ENCODE results near the gene C10orf71.

Gene C10orf71

GRCh38 chr10:49292565-49293207 lies 6.3 kb upstream of the C10orf71 start:
- no peak for DNase-seq
- H3K4me1 Mint-ChIP-seq = peaks cover 5% of the 10 kb centered on the region
- peaks cover 34% of the 10 kb centered on the region for H3K27me3 Mint-ChIP-seq
- no peaks in the 10 kb centered on the region for H3K9me3 Mint-ChIP-seq
- no peaks in the 10 kb centered on the region for H3K36me3 Mint-ChIP-seq
- no peak overlapping the region for H3K27ac Mint-ChIP-seq
- no peak overlapping the region for H3K4me3 Mint-ChIP-seq
- CTCF ChIA-PET = no interaction called here

- Mint-ChIP-seq H3K27me3 (peaks cover 37% of the 10 kb centered on the region), H3K4me3 (no peak overlapping the region), H3K36me3 (no peaks in the 10 kb centered on the region), H3K9me3 (no peaks in the 10 kb centered on the region), H3K4me1 (peaks cover 5% of the 10 kb centered on the region), H3K27ac (no peak overlapping the region)
- DNase-seq = no peak
- CTCF ChIA-PET = no interaction called here
Observed at GRCh38 chr10:49293208-49293603, 5.8 kb upstream of the C10orf71 start.

GRCh38 chr10:49294731-49295130 lies 4.2 kb upstream of the C10orf71 start:
- CTCF ChIA-PET = no interaction called here
- no peak for DNase-seq
- no peaks in the 10 kb centered on the region for H3K36me3 Mint-ChIP-seq
- no peaks in the 10 kb centered on the region for H3K9me3 Mint-ChIP-seq
- H3K27ac Mint-ChIP-seq = no peak overlapping the region
- peaks cover 5% of the 10 kb centered on the region for H3K4me1 Mint-ChIP-seq
- H3K4me3 Mint-ChIP-seq = no peak overlapping the region
- peaks cover 41% of the 10 kb centered on the region for H3K27me3 Mint-ChIP-seq

- CTCF ChIA-PET = no interaction called here
- Mint-ChIP-seq H3K27ac (no peak overlapping the region), H3K4me1 (peaks cover 5% of the 10 kb centered on the region), H3K4me3 (no peak overlapping the region), H3K9me3 (no peaks in the 10 kb centered on the region), H3K36me3 (no peaks in the 10 kb centered on the region), H3K27me3 (peaks cover 41% of the 10 kb centered on the region)
- no peak for DNase-seq
Observed at GRCh38 chr10:49295297-49295696, 3.7 kb upstream of the C10orf71 start.

- H3K9me3 Mint-ChIP-seq = no peaks in the 10 kb centered on the region
- H3K27ac Mint-ChIP-seq = no peak overlapping the region
- peaks cover 41% of the 10 kb centered on the region for H3K27me3 Mint-ChIP-seq
- H3K36me3 Mint-ChIP-seq = no peaks in the 10 kb centered on the region
- DNase-seq = no peak
- H3K4me3 Mint-ChIP-seq = no peak overlapping the region
- CTCF ChIA-PET = interaction anchor here (0.6 kb wide), 1 partner anchor 117 kb away, joined by 3 read pairs; no protein-coding TSS in a partner anchor
- H3K4me1 Mint-ChIP-seq = peaks cover 5% of the 10 kb centered on the region
Observed at GRCh38 chr10:49296382-49296781, 2.6 kb upstream of the C10orf71 start.

GRCh38 chr10:49296836-49297235 lies 2.1 kb upstream of the C10orf71 start:
- peaks cover 5% of the 10 kb centered on the region for H3K4me1 Mint-ChIP-seq
- H3K36me3 Mint-ChIP-seq = no peaks in the 10 kb centered on the region
- H3K27ac Mint-ChIP-seq = no peak overlapping the region
- CTCF ChIA-PET = no interaction called here
- H3K9me3 Mint-ChIP-seq = no peaks in the 10 kb centered on the region
- H3K4me3 Mint-ChIP-seq = no peak overlapping the region
- DNase-seq = no peak
- H3K27me3 Mint-ChIP-seq = peaks cover 42% of the 10 kb centered on the region

GRCh38 chr10:49297818-49298670 lies 926 bp upstream of the C10orf71 start:
- Mint-ChIP-seq H3K27me3 (peaks cover 37% of the 10 kb centered on the region), H3K27ac (no peak overlapping the region), H3K36me3 (no peaks in the 10 kb centered on the region), H3K9me3 (no peaks in the 10 kb centered on the region), H3K4me1 (peaks cover 5% of the 10 kb centered on the region), H3K4me3 (no peak overlapping the region)
- no peak for DNase-seq
- CTCF ChIA-PET = no interaction called here

GRCh38 chr10:49298671-49298982 lies 343 bp upstream of the C10orf71 start:
- Mint-ChIP-seq H3K9me3 (no peaks in the 10 kb centered on the region), H3K27ac (no peak overlapping the region), H3K4me3 (no peak overlapping the region), H3K4me1 (peaks cover 5% of the 10 kb centered on the region), H3K36me3 (no peaks in the 10 kb centered on the region), H3K27me3 (peaks cover 39% of the 10 kb centered on the region)
- no peak for DNase-seq
- CTCF ChIA-PET = no interaction called here

- no peak overlapping the region for H3K4me3 Mint-ChIP-seq
- H3K4me1 Mint-ChIP-seq = peaks cover 5% of the 10 kb centered on the region
- DNase-seq = no peak
- H3K27me3 Mint-ChIP-seq = peaks cover 50% of the 10 kb centered on the region
- H3K27ac Mint-ChIP-seq = no peak overlapping the region
- CTCF ChIA-PET = no interaction called here
- no peaks in the 10 kb centered on the region for H3K9me3 Mint-ChIP-seq
- no peaks in the 10 kb centered on the region for H3K36me3 Mint-ChIP-seq
Observed at GRCh38 chr10:49299816-49300139, 808 bp downstream of the C10orf71 start.

GRCh38 chr10:49300140-49300974 lies 1.4 kb downstream of the C10orf71 start:
- no peak overlapping the region for H3K4me3 Mint-ChIP-seq
- H3K4me1 Mint-ChIP-seq = peaks cover 5% of the 10 kb centered on the region
- H3K9me3 Mint-ChIP-seq = no peaks in the 10 kb centered on the region
- H3K27me3 Mint-ChIP-seq = peaks cover 54% of the 10 kb centered on the region
- no peak overlapping the region for H3K27ac Mint-ChIP-seq
- no peak for DNase-seq
- CTCF ChIA-PET = no interaction called here
- H3K36me3 Mint-ChIP-seq = no peaks in the 10 kb centered on the region

GRCh38 chr10:49301302-49301701 lies 2.3 kb downstream of the C10orf71 start:
- Mint-ChIP-seq H3K36me3 (no peaks in the 10 kb centered on the region), H3K4me3 (no peak overlapping the region), H3K27ac (no peak overlapping the region), H3K9me3 (no peaks in the 10 kb centered on the region), H3K27me3 (peaks cover 60% of the 10 kb centered on the region), H3K4me1 (no peaks in the 10 kb centered on the region)
- CTCF ChIA-PET = no interaction called here
- no peak for DNase-seq

GRCh38 chr10:49302088-49302487 lies 3.1 kb downstream of the C10orf71 start:
- Mint-ChIP-seq H3K36me3 (no peaks in the 10 kb centered on the region), H3K27ac (no peak overlapping the region), H3K4me1 (no peaks in the 10 kb centered on the region), H3K27me3 (peaks cover 57% of the 10 kb centered on the region), H3K9me3 (no peaks in the 10 kb centered on the region), H3K4me3 (no peak overlapping the region)
- CTCF ChIA-PET = no interaction called here
- no peak for DNase-seq

GRCh38 chr10:49303711-49304110 lies 4.7 kb downstream of the C10orf71 start:
- Mint-ChIP-seq H3K4me1 (peaks cover 3% of the 10 kb centered on the region), H3K36me3 (no peaks in the 10 kb centered on the region), H3K27ac (no peak overlapping the region), H3K4me3 (no peak overlapping the region), H3K9me3 (no peaks in the 10 kb centered on the region), H3K27me3 (peaks cover 49% of the 10 kb centered on the region)
- CTCF ChIA-PET = interaction anchor here (1.0 kb wide), 1 partner anchor 122 kb away, joined by 3 read pairs; no protein-coding TSS in a partner anchor
- no peak for DNase-seq

- Mint-ChIP-seq H3K4me3 (no peak overlapping the region), H3K4me1 (peaks cover 7% of the 10 kb centered on the region), H3K9me3 (no peaks in the 10 kb centered on the region), H3K27ac (no peak overlapping the region), H3K36me3 (no peaks in the 10 kb centered on the region), H3K27me3 (peaks cover 47% of the 10 kb centered on the region)
- CTCF ChIA-PET = interaction anchor here (1.0 kb wide), 1 partner anchor 122 kb away, joined by 3 read pairs; no protein-coding TSS in a partner anchor
- DNase-seq = no peak
Observed at GRCh38 chr10:49304137-49304536, 5.2 kb downstream of the C10orf71 start.
